Lower leg skin (tissue), 4 donors: ENCODE results near the gene CD84. TPM values are rescaled to one million over a fixed set of nuclear protein-coding genes. Genes with fewer than 3 reads are reported as not detected.
"Not testable (repeated sequence)": the region's sequence is repeated elsewhere in the genome, so short reads cannot be mapped to it uniquely, and the experiment has no call there.

ENCODE experiments used
- DNase-seq, 2 donors: peaks; one replicate each; pipeline ENCODE4 v3.0.0-alpha.2; 2019; ENCODE audit warnings: low spot score in 2 of 2
- H3K4me3 ChIP-seq: fragments of 200-600 bp; sonication (generic); 2 replicates; pipeline ENCODE4 v1.5.1; 2017; ENCODE audit warnings: mild to moderate bottlenecking, low read depth; ENCODE audit not compliant: poor library complexity, severe bottlenecking
- CTCF ChIP-seq, 3 donors: fragments of 450-650 bp; IDR thresholded peaks; one replicate each; pipeline ENCODE4 v1.5.1; 2016; ENCODE audit warnings: antibody characterized with exemption in 3 of 3, mild to moderate bottlenecking in 3 of 3, moderate library complexity in 2 of 3
- POLR2A ChIP-seq, 2 donors: fragments of 450-650 bp; IDR thresholded peaks; one replicate each; pipeline ENCODE4 v1.6.1; 2016 to 2017; ENCODE audit warnings: antibody characterized with exemption in 2 of 2, mild to moderate bottlenecking in 1 of 2, moderate library complexity in 1 of 2
- WGBS, 2 donors: methylation state at CpG; one replicate each; pipeline ENCODE4 v1.1.5; 2018; 5-methylcytosine and 5-hydroxymethylcytosine counted together
- intact Hi-C: fragments of 100-400 bp; cut with DNase I; formaldehyde crosslinking; loops from one replicate; pipeline ENCODE4 v1.15.0; 2023; ENCODE audit warnings: low total_unique reads
- total RNA-seq, 4 donors: library from RNA; depleted of rRNA; stranded (reverse); fragments of >200 nt; gene quantifications; one replicate each; pipeline ENCODE4 v1.1.0, GENCODE V29; 2016

CD84 gene
- total RNA-seq, 4 donors from 2014 or later: 1.7 to 3.9 (median 2.0) TPM

GRCh38 chr1:160565564-160565963 is 13.7 kb downstream of the CD84 start:
- intact Hi-C loops: no loop called here

GRCh38 chr1:160563230-160563629 is 16.1 kb downstream of the CD84 start:
- H3K4me3 ChIP-seq, intact Hi-C loops, DNase-seq: not testable (repeated sequence)
- 62 to 72% methylated on average over 1 of the region's 1 CpG for WGBS, 2 donors

More at GRCh38 chr1:160565564-160565963, 13.7 kb downstream of the CD84 start:
- H3K4me3 ChIP-seq: no peak overlapping the region
- no peak for DNase-seq
- 56 to 66% methylated on average over 4 of the region's 4 CpGs for WGBS, 2 donors
- TF ChIP-seq POLR2A (IDR thresholded peaks at IDR 0.05) (no peak), CTCF (IDR thresholded peaks at IDR 0.05) (no peak)

GRCh38 chr1:160562745-160563144 is 16.6 kb downstream of the CD84 start:
- intact Hi-C loops, DNase-seq, H3K4me3 ChIP-seq: not testable (repeated sequence)
- 71 to 75% methylated on average over 2 of the region's 2 CpGs for WGBS, 2 donors

GRCh38 chr1:160560806-160561205 is 18.5 kb downstream of the CD84 start:
- intact Hi-C loops: no loop called here
- no peak for TF ChIP-seq POLR2A (IDR thresholded peaks at IDR 0.05)
- no peak for TF ChIP-seq CTCF (IDR thresholded peaks at IDR 0.05)
- no peak overlapping the region for H3K4me3 ChIP-seq
- no peak for DNase-seq

GRCh38 chr1:160560045-160560705 is 19.1 kb downstream of the CD84 start:
- WGBS, 2 donors: 69 to 80% methylated on average over 4 of the region's 4 CpGs
- intact Hi-C loops: no loop called here
- no peak for DNase-seq
- no peak for TF ChIP-seq CTCF (IDR thresholded peaks at IDR 0.05)
- no peak overlapping the region for H3K4me3 ChIP-seq

GRCh38 chr1:160559437-160559836 is 19.9 kb downstream of the CD84 start:
- H3K4me3 ChIP-seq, intact Hi-C loops, DNase-seq: not testable (repeated sequence)
- 81 to 83% methylated on average over 3 of the region's 3 CpGs for WGBS, 2 donors

- 67 to 76% methylated on average over 4 of the region's 4 CpGs for WGBS, 2 donors
- DNase-seq: no peak
- TF ChIP-seq POLR2A (IDR thresholded peaks at IDR 0.05) (no peak), CTCF (IDR thresholded peaks at IDR 0.05) (no peak)
- intact Hi-C loops: no loop called here
- H3K4me3 ChIP-seq: no peak overlapping the region
These were observed 20.5 kb downstream of the CD84 start for GRCh38 chr1:160558660-160559380.
